Muscle layer of colon (tissue), 2 donors: ENCODE results near the gene ZFPM1.

Experiments
- H3K27ac ChIP-seq: one replicate; pipeline ENCODE4 v1.7.0; 2013; ENCODE audit warnings: low read depth, mild to moderate bottlenecking, low read length, moderate library complexity
- H3K27me3 ChIP-seq, 2 donors: one replicate each; pipeline ENCODE4 v1.7.0; 2013; ENCODE audit warnings: low read length in 2 of 2, mild to moderate bottlenecking in 2 of 2; ENCODE audit not compliant: insufficient read depth in 2 of 2, control insufficient read depth in 1 of 2
- H3K36me3 ChIP-seq: one replicate; pipeline ENCODE4 v1.7.0; 2013; ENCODE audit warnings: mild to moderate bottlenecking, low read length; ENCODE audit not compliant: insufficient read depth
- H3K4me1 ChIP-seq: one replicate; pipeline ENCODE4 v1.7.0; 2013; ENCODE audit warnings: mild to moderate bottlenecking, low read length; ENCODE audit not compliant: insufficient read depth
- H3K4me3 ChIP-seq, 2 donors: one replicate each; pipeline ENCODE4 v1.7.0; 2013; ENCODE audit warnings: low read length in 2 of 2, low read depth in 1 of 2, mild to moderate bottlenecking in 1 of 2, moderate library complexity in 1 of 2
- H3K9ac ChIP-seq: one replicate; pipeline ENCODE4 v1.7.0; 2013; ENCODE audit warnings: low read length
- H3K9me3 ChIP-seq: one replicate; pipeline ENCODE4 v1.7.0; 2013; ENCODE audit warnings: mild to moderate bottlenecking, low read length
- donor health status: abdominal sarcoma.
- donor health status: Adenocarcinoma of cecum.

Gene ZFPM1

GRCh38 chr16:88489163-88489741 is 36.2 kb downstream of the ZFPM1 start:
- Histone ChIP-seq H3K4me1 (no peaks in the 10 kb centered on the region), H3K36me3 (no peaks in the 10 kb centered on the region), H3K4me3 (no peak overlapping the region), H3K27me3 (no peaks in the 10 kb centered on the region), H3K9me3 (no peaks in the 10 kb centered on the region), H3K9ac (no peak overlapping the region), H3K27ac (no peak overlapping the region)

GRCh38 chr16:88491001-88491559 is 38.0 kb downstream of the ZFPM1 start:
- Histone ChIP-seq H3K4me3 (no peak overlapping the region), H3K9me3 (no peaks in the 10 kb centered on the region), H3K9ac (no peak overlapping the region), H3K4me1 (no peaks in the 10 kb centered on the region), H3K27ac (no peak overlapping the region), H3K27me3 (no peaks in the 10 kb centered on the region), H3K36me3 (no peaks in the 10 kb centered on the region)

- Histone ChIP-seq H3K27ac (no peak overlapping the region), H3K4me1 (no peaks in the 10 kb centered on the region), H3K4me3 (no peak overlapping the region), H3K9me3 (no peaks in the 10 kb centered on the region), H3K36me3 (no peaks in the 10 kb centered on the region), H3K9ac (no peak overlapping the region), H3K27me3 (no peaks in the 10 kb centered on the region)
Measured at GRCh38 chr16:88491560-88492310, 38.7 kb downstream of the ZFPM1 start.

- no peak overlapping the region for H3K4me3 ChIP-seq
- H3K27me3 ChIP-seq: peaks cover 0 to 4% of the 10 kb centered on the region in 2 donors
- no peak overlapping the region for H3K9ac ChIP-seq
- H3K36me3 ChIP-seq: no peaks in the 10 kb centered on the region
- H3K4me1 ChIP-seq: no peaks in the 10 kb centered on the region
- H3K27ac ChIP-seq: no peak overlapping the region
- H3K9me3 ChIP-seq: no peaks in the 10 kb centered on the region
Measured at GRCh38 chr16:88493879-88494278, 40.8 kb downstream of the ZFPM1 start.

GRCh38 chr16:88494335-88495154 is 41.5 kb downstream of the ZFPM1 start:
- Histone ChIP-seq H3K36me3 (no peaks in the 10 kb centered on the region), H3K4me1 (no peaks in the 10 kb centered on the region), H3K9me3 (no peaks in the 10 kb centered on the region), H3K27ac (no peak overlapping the region), H3K4me3 (no peak overlapping the region), H3K27me3 (peaks cover 0 to 11% of the 10 kb centered on the region in 2 donors), H3K9ac (no peak overlapping the region)

- no peak overlapping the region for H3K9ac ChIP-seq
- H3K9me3 ChIP-seq: no peaks in the 10 kb centered on the region
- H3K4me1 ChIP-seq: no peaks in the 10 kb centered on the region
- H3K27ac ChIP-seq: no peak overlapping the region
- no peaks in the 10 kb centered on the region for H3K36me3 ChIP-seq
- H3K4me3 ChIP-seq: no peak overlapping the region
- H3K27me3 ChIP-seq: peaks cover 0 to 15% of the 10 kb centered on the region in 2 donors
Measured at GRCh38 chr16:88495268-88495772, 42.2 kb downstream of the ZFPM1 start.

GRCh38 chr16:88497561-88498462 is 44.7 kb downstream of the ZFPM1 start:
- no peak overlapping the region for H3K4me3 ChIP-seq
- no peak overlapping the region for H3K27ac ChIP-seq
- H3K36me3 ChIP-seq: no peaks in the 10 kb centered on the region
- H3K27me3 ChIP-seq: peaks cover 0 to 15% of the 10 kb centered on the region in 2 donors
- no peaks in the 10 kb centered on the region for H3K9me3 ChIP-seq
- H3K4me1 ChIP-seq: no peaks in the 10 kb centered on the region
- H3K9ac ChIP-seq: no peak overlapping the region

GRCh38 chr16:88498576-88499208 is 45.6 kb downstream of the ZFPM1 start:
- Histone ChIP-seq H3K4me1 (no peaks in the 10 kb centered on the region), H3K27me3 (peaks cover 0 to 15% of the 10 kb centered on the region in 2 donors), H3K27ac (no peak overlapping the region), H3K9ac (no peak overlapping the region), H3K4me3 (no peak overlapping the region), H3K9me3 (no peaks in the 10 kb centered on the region), H3K36me3 (no peaks in the 10 kb centered on the region)

GRCh38 chr16:88499292-88499691 is 46.2 kb downstream of the ZFPM1 start:
- Histone ChIP-seq H3K9me3 (no peaks in the 10 kb centered on the region), H3K27me3 (peaks cover 0 to 15% of the 10 kb centered on the region in 2 donors), H3K4me3 (no peak overlapping the region), H3K4me1 (no peaks in the 10 kb centered on the region), H3K27ac (no peak overlapping the region), H3K9ac (no peak overlapping the region), H3K36me3 (no peaks in the 10 kb centered on the region)

- no peak overlapping the region for H3K9ac ChIP-seq
- H3K4me1 ChIP-seq: no peaks in the 10 kb centered on the region
- H3K4me3 ChIP-seq: no peak overlapping the region
Measured at GRCh38 chr16:88499836-88500251, 46.8 kb downstream of the ZFPM1 start.

More at GRCh38 chr16:88499836-88500251, 46.8 kb downstream of the ZFPM1 start:
- Histone ChIP-seq H3K27ac (no peak overlapping the region), H3K36me3 (no peaks in the 10 kb centered on the region), H3K27me3 (peaks cover 0 to 15% of the 10 kb centered on the region in 2 donors), H3K9me3 (no peaks in the 10 kb centered on the region)
